ENCODE measurements around the gene TUBGCP2. TPM values are rescaled to one million over a fixed set of nuclear protein-coding genes. Genes with fewer than 3 reads are reported as not detected.
A peak's percentile ranks its signal among the peaks of the same experiment; 100 is the strongest.

TUBGCP2 gene
- total RNA-seq: 10 to 100 TPM; 53.8 to 53.9 TPM
- long read RNA-seq, full-length matches to known transcripts: 62 of 100 reads
- long read RNA-seq, partial matches to known transcripts: 23 of 100 reads
- long read RNA-seq, other reads (novel, unspliced or antisense): 15 of 100 reads

- intact Hi-C loops (cut with DNase I, micrococcal nuclease): no loop called here
These were observed at the start of gene TUBGCP2, which contains the start of gene ZNF511 for GRCh38 chr10:133308421-133309099. TSS of gene TUBGCP2 (minus strand) at chr10:133308872. CDS start at chr10:133302941, 5,931 bp downstream. TSS of gene ZNF511 (plus strand) at chr10:133308914. CDS start at chr10:133308944, 30 bp downstream.

GRCh38 chr10:133357285-133358161 lies 48.9 kb upstream of the TUBGCP2 start, which contains the start of gene FUOM:
TSS of gene FUOM (minus strand) at chr10:133358019. CDS start at chr10:133358007, 12 bp downstream.
- intact Hi-C loops (cut with DNase I, micrococcal nuclease): no loop called here
- ATAC-seq (peak; percentile 70), DNase-seq (peak; percentile 52 to 66)

More at GRCh38 chr10:133308421-133309099, at the start of gene TUBGCP2, which contains the start of gene ZNF511:
- DNase-seq: peak; percentile 78 to 91
- ATAC-seq: peak; percentile 71

- no peak for DNase-seq
- no peak for ATAC-seq
- intact Hi-C loops (cut with DNase I, micrococcal nuclease): no loop called here
These were observed 48.0 kb upstream of the TUBGCP2 start for GRCh38 chr10:133356549-133357284.

- ATAC-seq: no peak
- no peak for DNase-seq
- intact Hi-C loops (cut with DNase I, micrococcal nuclease): no loop called here
These were observed 47.3 kb upstream of the TUBGCP2 start for GRCh38 chr10:133355991-133356390.

DNA sequence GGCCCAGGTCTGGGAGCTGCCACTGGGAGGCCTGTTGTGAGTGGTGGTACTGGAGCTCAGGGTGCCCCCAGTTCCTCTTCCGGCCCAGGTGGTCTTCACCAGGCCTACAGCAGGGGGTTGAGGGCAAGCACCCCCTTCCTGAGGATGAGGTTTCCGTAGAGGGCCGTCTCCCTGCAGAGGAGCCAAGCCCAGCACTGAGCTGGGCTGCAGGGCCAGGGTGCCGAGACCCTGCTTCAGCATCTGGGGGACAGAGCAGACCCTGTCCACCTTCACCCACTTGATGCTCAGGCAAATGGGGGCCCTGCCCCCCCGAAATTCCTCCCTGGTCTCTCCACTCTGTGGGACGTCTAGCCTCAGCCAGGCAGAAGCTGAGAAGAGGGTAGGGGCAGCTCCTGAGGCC lies 46.6 kb upstream of the TUBGCP2 start:
- intact Hi-C loops (cut with DNase I, micrococcal nuclease): no loop called here
- ATAC-seq (no peak), DNase-seq (no peak)

DNA sequence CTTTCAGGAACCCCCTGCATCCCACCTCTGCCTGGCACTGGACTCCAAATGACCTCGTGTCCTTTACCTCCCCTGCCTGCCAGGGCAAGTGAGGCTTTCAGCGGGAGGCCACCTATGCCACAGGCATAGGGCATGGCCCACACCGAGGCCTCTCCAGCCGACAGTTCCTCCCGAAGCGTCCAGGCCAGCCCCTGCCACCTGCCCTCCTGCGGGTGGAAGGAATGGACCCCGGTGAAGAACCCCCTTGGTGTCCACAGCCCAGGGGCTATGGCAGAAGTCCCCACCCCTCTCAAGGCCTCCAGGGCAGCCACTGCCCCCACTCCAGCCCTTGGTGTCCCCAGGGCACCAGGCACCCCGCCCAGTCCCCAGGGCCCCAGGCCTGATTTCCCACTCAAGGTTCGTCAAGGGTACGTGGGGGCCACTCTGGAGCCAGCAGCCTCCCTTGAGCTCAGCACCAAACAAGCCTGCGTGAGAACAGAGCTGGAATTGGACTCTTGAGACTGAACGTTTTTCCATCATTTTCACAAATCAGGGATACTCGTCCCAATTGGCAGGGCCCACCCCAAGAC lies 46.1 kb upstream of the TUBGCP2 start:
- DNase-seq (no peak), ATAC-seq (no peak)
- intact Hi-C loops (cut with DNase I, micrococcal nuclease): no loop called here

GRCh38 chr10:133353988-133354605 lies 45.4 kb upstream of the TUBGCP2 start:
- ATAC-seq (no peak), DNase-seq (no peak)
- intact Hi-C loops (cut with DNase I, micrococcal nuclease): no loop called here

- ATAC-seq (peak; percentile 12), DNase-seq (no peak)
- intact Hi-C loops (cut with DNase I, micrococcal nuclease): no loop called here
These were observed 44.7 kb upstream of the TUBGCP2 start for GRCh38 chr10:133353202-133353959.

- intact Hi-C loops (cut with DNase I, micrococcal nuclease): no loop called here
- ATAC-seq: no peak
- no peak for DNase-seq
These were observed 43.0 kb upstream of the TUBGCP2 start for GRCh38 chr10:133351408-133352318.

DNA sequence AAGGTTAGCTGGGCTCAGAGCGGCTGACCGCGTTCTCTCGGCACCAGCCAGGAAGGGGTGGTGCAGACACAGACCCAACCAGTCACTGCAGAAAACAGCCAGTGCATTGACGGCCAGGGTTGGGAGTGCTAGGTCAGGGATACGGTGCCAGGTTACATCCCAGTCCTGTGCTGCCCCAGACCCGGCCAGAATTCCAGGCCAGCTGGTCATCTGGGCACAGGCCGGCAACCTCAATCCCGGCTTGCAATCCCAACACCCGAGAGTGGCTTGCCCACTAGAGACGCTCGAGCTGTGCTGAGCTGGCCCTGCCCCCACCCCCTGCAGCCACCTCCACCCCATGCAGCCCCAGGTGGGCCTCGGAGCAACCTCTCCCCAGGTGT lies 42.3 kb upstream of the TUBGCP2 start:
- intact Hi-C loops (cut with DNase I, micrococcal nuclease): no loop called here
- ATAC-seq (no peak), DNase-seq (no peak)

- ATAC-seq (no peak), DNase-seq (no peak)
These were observed 41.7 kb upstream of the TUBGCP2 start for GRCh38 chr10:133350283-133350949.

GRCh38 chr10:133349577-133350011 lies 40.9 kb upstream of the TUBGCP2 start:
- intact Hi-C loops (cut with DNase I, micrococcal nuclease): no loop called here
- ATAC-seq (no peak), DNase-seq (no peak)

More at GRCh38 chr10:133350283-133350949, 41.7 kb upstream of the TUBGCP2 start:
- intact Hi-C loops (cut with DNase I, micrococcal nuclease): no loop called here

- no peak for DNase-seq
- intact Hi-C loops (cut with DNase I, micrococcal nuclease): no loop called here
- ATAC-seq: no peak
These were observed 40.5 kb upstream of the TUBGCP2 start for GRCh38 chr10:133349160-133349568.

DNA sequence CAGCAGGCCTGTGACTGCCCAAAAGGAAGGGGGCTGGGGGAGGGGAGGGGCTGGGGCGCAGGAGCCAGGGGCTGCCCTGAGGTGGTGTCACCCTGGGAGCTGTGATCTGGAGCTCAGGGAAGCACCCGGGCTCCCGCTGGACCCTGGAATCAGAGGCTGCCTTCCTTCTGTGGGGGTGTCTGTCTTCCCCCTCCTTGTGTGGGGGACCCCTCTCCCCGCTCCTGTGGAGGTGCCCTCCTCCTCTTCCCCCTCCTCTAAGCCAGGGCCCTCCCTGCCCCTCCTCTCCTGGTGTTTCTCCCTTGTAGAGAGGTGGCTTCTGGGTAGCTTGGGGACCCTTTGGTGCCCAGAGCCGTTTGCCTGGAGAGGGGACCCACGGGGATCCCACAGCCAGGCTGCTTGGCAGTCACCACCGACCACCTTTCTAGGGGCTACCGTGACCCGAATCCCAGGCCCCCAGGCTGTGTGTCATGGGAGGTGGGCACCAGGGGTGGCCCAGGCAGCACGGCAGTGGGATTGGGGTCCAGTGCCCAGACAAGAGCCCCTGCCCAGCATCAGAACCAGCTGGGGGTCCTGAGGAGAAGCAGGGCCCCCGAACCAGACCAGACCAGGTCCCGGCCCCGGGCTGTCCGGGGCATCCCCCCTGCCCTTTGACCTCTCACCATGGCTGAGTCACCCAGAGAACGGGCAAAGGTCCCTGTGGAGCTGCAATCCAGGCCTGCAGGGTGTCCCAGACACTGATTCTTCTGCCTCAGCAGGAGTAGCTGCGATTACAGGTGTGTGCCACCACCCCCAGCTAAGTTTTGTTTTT lies 39.2 kb upstream of the TUBGCP2 start:
- DNase-seq (peak in 1 of 2 donors; percentile 46), ATAC-seq (peak; percentile 71)
- intact Hi-C loops (cut with DNase I, micrococcal nuclease): no loop called here

DNA sequence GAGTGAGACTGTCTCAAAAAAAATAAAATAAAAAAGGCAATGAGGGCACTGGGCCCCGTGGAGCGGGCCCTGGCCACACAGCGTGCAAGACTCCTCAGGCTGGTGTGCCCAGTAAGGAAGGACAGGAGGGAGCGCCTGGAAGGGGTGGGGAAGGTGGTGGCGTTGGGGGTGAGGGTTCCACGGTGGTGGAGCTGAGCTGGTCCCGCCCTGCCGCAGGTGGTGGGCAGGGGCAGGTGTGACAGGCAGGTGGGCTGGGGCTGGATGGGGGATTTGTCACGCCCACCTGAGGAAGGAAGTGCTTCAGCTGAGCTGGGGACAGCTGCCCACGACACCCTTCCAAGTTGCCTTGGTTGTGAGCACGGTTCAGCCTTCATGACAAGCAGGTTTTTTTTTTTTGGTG lies 37.7 kb upstream of the TUBGCP2 start:
- no peak for ATAC-seq
- intact Hi-C loops (cut with DNase I, micrococcal nuclease): no loop called here

More for the DNA sequence above, 37.7 kb upstream of the TUBGCP2 start:
- DNase-seq: no peak

Measured in left colon (tissue), 2 donors.